NB4 (cell line): Measurements from ENCODE around the gene TIMM23.

Source experiments
- TF ChIP-seq, protein P1 (sequence below): IDR thresholded peaks from 2 replicates; pipeline ENCODE4 v1.6.1; 2011; ENCODE audit warnings: low read depth, low read length
- TF ChIP-seq, protein P2 (sequence below): IDR thresholded peaks from one replicate; pipeline ENCODE4 v1.5.1; 2012; ENCODE audit warnings: low read depth, low read length

DNA sequence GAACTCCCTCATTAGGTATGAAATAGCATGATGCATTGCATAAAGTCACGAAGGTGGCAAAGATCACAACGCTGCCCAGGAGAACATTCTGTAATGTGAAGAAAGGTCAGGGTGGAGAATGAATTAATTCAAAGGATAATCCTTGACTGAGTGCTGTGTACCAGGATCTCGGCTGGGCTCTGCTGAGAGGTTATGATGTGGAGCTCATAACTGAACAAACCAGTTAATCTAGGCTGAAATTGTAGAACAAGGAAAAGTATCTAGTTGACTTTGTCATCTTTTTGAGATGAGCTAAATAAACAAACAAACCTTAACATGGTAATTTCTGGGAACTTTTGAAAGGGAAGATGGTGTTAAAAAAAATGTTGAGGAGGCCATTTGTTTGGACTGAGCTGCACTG lies 67.7 kb downstream of the TIMM23 start:
- TF ChIP-seq, protein P1, sequence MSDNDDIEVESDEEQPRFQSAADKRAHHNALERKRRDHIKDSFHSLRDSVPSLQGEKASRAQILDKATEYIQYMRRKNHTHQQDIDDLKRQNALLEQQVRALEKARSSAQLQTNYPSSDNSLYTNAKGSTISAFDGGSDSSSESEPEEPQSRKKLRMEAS: no peak
- TF ChIP-seq, protein P2, sequence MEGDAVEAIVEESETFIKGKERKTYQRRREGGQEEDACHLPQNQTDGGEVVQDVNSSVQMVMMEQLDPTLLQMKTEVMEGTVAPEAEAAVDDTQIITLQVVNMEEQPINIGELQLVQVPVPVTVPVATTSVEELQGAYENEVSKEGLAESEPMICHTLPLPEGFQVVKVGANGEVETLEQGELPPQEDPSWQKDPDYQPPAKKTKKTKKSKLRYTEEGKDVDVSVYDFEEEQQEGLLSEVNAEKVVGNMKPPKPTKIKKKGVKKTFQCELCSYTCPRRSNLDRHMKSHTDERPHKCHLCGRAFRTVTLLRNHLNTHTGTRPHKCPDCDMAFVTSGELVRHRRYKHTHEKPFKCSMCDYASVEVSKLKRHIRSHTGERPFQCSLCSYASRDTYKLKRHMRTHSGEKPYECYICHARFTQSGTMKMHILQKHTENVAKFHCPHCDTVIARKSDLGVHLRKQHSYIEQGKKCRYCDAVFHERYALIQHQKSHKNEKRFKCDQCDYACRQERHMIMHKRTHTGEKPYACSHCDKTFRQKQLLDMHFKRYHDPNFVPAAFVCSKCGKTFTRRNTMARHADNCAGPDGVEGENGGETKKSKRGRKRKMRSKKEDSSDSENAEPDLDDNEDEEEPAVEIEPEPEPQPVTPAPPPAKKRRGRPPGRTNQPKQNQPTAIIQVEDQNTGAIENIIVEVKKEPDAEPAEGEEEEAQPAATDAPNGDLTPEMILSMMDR: no peak
